ENCODE results near the gene MRPL45.
A peak's percentile ranks its signal among the peaks of the same experiment; 100 is the strongest.
"Not testable (repeated sequence)": the region's sequence is repeated elsewhere in the genome, so short reads cannot be mapped to it uniquely, and the experiment has no call there.

MRPL45 gene

GRCh38 chr17:38296834-38297517, at the start of gene MRPL45:
TSS of gene MRPL45 (plus strand) at chr17:38297168. CDS start at chr17:38297184, 16 bp downstream.
- peak; percentile 84 to 91 (median 86) for DNase-seq

- DNase-seq: not testable (repeated sequence)
Measured at GRCh38 chr17:38253191-38253590, 43.8 kb upstream of the MRPL45 start.

- DNase-seq: not testable (repeated sequence)
Measured at GRCh38 chr17:38254357-38254756, 42.6 kb upstream of the MRPL45 start.

- peak; percentile 31 to 75 (median 54) for DNase-seq
Measured at GRCh38 chr17:38257013-38257621, 39.9 kb upstream of the MRPL45 start.

GRCh38 chr17:38265974-38266506, 30.9 kb upstream of the MRPL45 start:
- not testable (repeated sequence) for DNase-seq

- DNase-seq: not testable (repeated sequence)
Measured at GRCh38 chr17:38266571-38266970, 30.4 kb upstream of the MRPL45 start.

GRCh38 chr17:38268138-38268537, 28.8 kb upstream of the MRPL45 start:
- not testable (repeated sequence) for DNase-seq

GRCh38 chr17:38269045-38269444, 27.9 kb upstream of the MRPL45 start:
- DNase-seq: not testable (repeated sequence)

GRCh38 chr17:38269552-38269951, 27.4 kb upstream of the MRPL45 start:
- not testable (repeated sequence) for DNase-seq

GRCh38 chr17:38285994-38286393, 11.0 kb upstream of the MRPL45 start:
- not testable (repeated sequence) for DNase-seq

GRCh38 chr17:38286501-38287091, 10.4 kb upstream of the MRPL45 start:
- DNase-seq: not testable (repeated sequence)

GRCh38 chr17:38288217-38288827, 8.6 kb upstream of the MRPL45 start:
- DNase-seq: not testable (repeated sequence)

- DNase-seq: not testable (repeated sequence)
Measured at GRCh38 chr17:38289760-38290159, 7.2 kb upstream of the MRPL45 start.

- DNase-seq: not testable (repeated sequence)
Measured at GRCh38 chr17:38295602-38296365, 1.2 kb upstream of the MRPL45 start.

GRCh38 chr17:38315497-38315896, 18.5 kb downstream of the MRPL45 start:
- DNase-seq: no peak

GRCh38 chr17:38317081-38317480, 20.1 kb downstream of the MRPL45 start:
- no peak for DNase-seq

- DNase-seq: no peak
Measured at GRCh38 chr17:38320482-38320881, 23.5 kb downstream of the MRPL45 start.

- peak; percentile 14 to 72 (median 62) for DNase-seq
Measured at GRCh38 chr17:38322156-38322779, 25.3 kb downstream of the MRPL45 start.

GRCh38 chr17:38322897-38323296, 25.9 kb downstream of the MRPL45 start:
- DNase-seq: no peak

- DNase-seq: no peak
Measured at GRCh38 chr17:38324141-38324697, 27.3 kb downstream of the MRPL45 start.

GRCh38 chr17:38324772-38325171, 27.8 kb downstream of the MRPL45 start:
- no peak for DNase-seq
